GM12874 (cell line): ENCODE results near the gene SGK2.

Experiments
- CTCF ChIP-seq: IDR thresholded peaks from 2 replicates; pipeline ENCODE4 v1.5.1; 2011; ENCODE audit warnings: low read depth, mild to moderate bottlenecking, control low read depth, low read length, moderate library complexity; ENCODE audit not compliant: insufficient read depth

SGK2 gene

DNA sequence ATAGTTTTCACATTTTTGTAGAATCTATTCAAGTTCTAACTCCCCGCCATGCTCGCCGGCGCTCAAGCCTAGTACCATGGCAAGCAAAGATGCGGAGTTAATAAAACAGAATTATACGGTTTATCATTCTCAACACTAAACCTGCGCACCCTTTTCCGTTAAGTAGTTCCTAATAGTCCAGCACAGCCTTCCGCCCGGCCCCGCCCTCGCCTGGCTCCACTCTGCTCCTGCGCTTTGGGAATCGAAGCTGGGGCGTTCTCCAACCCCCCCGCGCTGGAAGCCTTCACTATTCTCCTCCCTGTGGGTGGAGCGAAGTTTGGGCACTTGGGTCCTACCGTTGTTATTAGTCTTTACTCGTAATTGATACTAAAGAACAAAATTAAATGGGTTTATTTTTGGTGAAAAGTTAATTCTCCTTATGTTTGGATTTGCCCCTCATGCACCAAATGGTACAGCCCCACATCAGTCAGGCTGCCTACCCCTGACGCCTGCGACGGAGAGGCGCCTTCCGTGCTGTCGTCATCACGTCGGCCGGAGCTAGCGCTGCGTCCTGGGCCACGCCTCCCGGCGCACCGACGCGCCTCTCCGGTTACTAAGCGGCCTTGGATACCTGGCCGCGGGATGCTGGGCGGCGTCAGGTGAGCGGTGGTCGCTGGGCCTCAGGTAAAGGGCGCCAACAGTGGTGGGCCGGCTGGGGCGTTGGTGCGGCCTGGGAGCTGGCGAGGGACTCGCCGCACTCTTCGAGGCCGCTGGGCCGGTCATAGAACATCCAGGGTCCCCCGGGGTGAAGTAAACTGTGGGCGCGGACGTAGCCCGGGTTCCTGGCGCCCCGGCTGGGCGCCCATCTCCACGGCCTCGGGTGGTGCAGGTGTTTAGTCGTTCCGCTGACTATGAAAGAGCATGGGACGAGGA lies 31.8 kb downstream of the SGK2 start, which contains the start of gene IFT52:
Gene IFT52 (plus strand): TSS at position 546 of the 912 bp plus-strand sequence. CDS start 3,762 bp downstream, outside the sequence.
- TF ChIP-seq CTCF: no peak

- no peak for TF ChIP-seq CTCF
Observed at GRCh38 chr20:43603124-43603523, 44.3 kb downstream of the SGK2 start.

DNA sequence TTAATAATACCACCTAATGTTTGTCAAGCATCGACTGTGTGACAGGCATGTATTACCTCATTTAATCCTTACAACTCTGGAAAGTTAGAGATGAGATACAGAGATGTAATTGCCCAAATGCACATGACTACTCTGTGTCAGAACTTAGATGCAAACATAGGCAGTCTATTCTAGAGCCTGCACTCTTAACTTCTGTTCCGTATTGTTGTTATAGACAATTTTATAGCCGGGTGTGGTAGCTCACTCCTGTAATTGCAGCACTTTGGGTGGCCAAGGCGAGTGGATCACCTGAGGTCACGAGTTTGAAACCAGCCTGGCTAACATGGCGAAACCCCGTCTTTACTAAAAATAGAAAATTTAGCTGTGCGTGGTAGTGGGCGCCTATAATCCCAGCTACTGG lies 46.9 kb downstream of the SGK2 start:
- TF ChIP-seq CTCF: no peak

DNA sequence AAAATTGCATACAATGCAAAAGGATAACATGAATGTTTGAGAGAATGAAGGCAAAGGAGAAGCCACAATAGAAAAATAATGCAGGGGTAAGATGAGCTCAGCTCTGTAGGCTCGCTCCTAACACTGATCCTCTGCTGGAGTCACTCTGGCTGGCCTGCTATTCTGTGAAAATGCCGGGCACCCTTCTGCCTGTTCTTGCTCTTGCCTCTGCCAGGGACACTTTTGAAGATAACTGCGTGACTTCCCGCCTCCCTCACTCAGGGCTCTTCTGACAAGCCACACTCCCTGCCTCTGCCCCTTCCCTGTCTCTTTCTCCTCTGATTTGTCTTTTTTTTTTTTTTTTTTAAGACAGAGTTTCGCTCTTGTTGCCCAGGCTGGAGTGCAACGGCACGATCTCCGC lies 72.8 kb downstream of the SGK2 start:
- TF ChIP-seq CTCF: no peak
